DND-41 (cell line): Measurements from ENCODE around the gene NOS2.

ENCODE experiments used
- CTCF ChIP-seq: IDR thresholded peaks from 2 replicates; pipeline ENCODE4 v1.5.1; 2012; ENCODE audit warnings: borderline replicate concordance, low read length, moderate library complexity, mild to moderate bottlenecking; ENCODE audit not compliant: poor library complexity, severe bottlenecking; ENCODE audit errors: extremely low read depth
- EZH2 ChIP-seq: IDR thresholded peaks from 3 replicates; pipeline ENCODE4 v1.6.1; 2012; ENCODE audit warnings: borderline replicate concordance, low read depth, mild to moderate bottlenecking, moderate library complexity, low read length, inconsistent platforms; ENCODE audit not compliant: severe bottlenecking

GRCh38 chr17:27751622-27752490 lies 48.5 kb downstream of the NOS2 start:
- TF ChIP-seq CTCF, result no peak
- no peak for TF ChIP-seq EZH2
